K562 (cell line): ENCODE results near the gene LYPLA2. TPM values are rescaled to one million over a fixed set of nuclear protein-coding genes. Genes with fewer than 3 reads are reported as not detected.

Experiments used
- CBX3 ChIP-seq, 2 experiments: IDR thresholded peaks; 1 replicate in 1 of 2; 2 replicates in 1 of 2; pipeline ENCODE4 v1.6.1; 2012; ENCODE audit warnings: inconsistent platforms in 2 of 2, low read length in 2 of 2, borderline replicate concordance in 1 of 2, control low read depth in 1 of 2
- CCAR2 ChIP-seq: fragments of 200-400 bp; formaldehyde crosslinking; IDR thresholded peaks from 2 replicates; pipeline ENCODE4 v1.6.1; 2017; ENCODE audit warnings: mild to moderate bottlenecking, low read depth, low read length
- GTF2A2 ChIP-seq: IDR thresholded peaks from 2 replicates; pipeline ENCODE4 v1.6.1; 2016; ENCODE audit warnings: mild to moderate bottlenecking, missing genetic modification characterization, missing compliant biosample characterization
- HDAC2 ChIP-seq: fragments of 450-650 bp; IDR thresholded peaks from 2 replicates; pipeline ENCODE4 v1.6.1; 2016; ENCODE audit warnings: mild to moderate bottlenecking
- ILK ChIP-seq: fragments of 450-650 bp; IDR thresholded peaks from 2 replicates; pipeline ENCODE4 v1.6.1; 2016; ENCODE audit warnings: missing genetic modification characterization, low read depth, mild to moderate bottlenecking, missing compliant biosample characterization, moderate library complexity, borderline replicate concordance
- SRSF1 ChIP-seq: fragments of 200-400 bp; formaldehyde crosslinking; IDR thresholded peaks from 2 replicates; pipeline ENCODE4 v1.6.1; 2017; ENCODE audit warnings: mild to moderate bottlenecking, low read depth, low read length, moderate library complexity
- polyA plus RNA-seq, 8 experiments: library from polyadenylated mRNA; depleted of rRNA in 4 of 8; stranded (reverse) in 5 of 8; unstranded in 3 of 8; fragments of >200 nt; fragmentation: Nextera tagmentation in 2 of 8; fragmentation: Illumina TruSeq in 1 of 8; extraction: Ambion mirVana in 2 of 8; extraction: Trizol in 1 of 8; gene quantifications; 2 replicates each; pipeline versions ENCODE4 v1.2.1 to v1.2.3, GENCODE V29; 2011 to 2014; ENCODE audit warnings: inconsistent platforms in 1 of 8, missing spikeins in 1 of 8
- total RNA-seq, 7 experiments: library from RNA; depleted of rRNA in 6 of 7; stranded (reverse); fragments of >200 nt in 6 of 7; fragmentation: Illumina TruSeq in 2 of 7; extraction: Trizol in 2 of 7; gene quantifications; 2 replicates each; pipeline versions ENCODE4 v1.2.1 to v1.2.3, GENCODE V29; 2011 to 2021; ENCODE audit warnings: low replicate concordance in 1 of 7
- TF ChIP-seq, protein P1 (sequence below): fragments of 200-400 bp; formaldehyde crosslinking; IDR thresholded peaks from 2 replicates; pipeline ENCODE4 v1.6.1; 2017; ENCODE audit warnings: mild to moderate bottlenecking, low read depth, low read length, moderate library complexity
- TF ChIP-seq, protein P2 (sequence below), 3 experiments: fragments of 200-800 bp in 1 of 3; fragments of 250-450 bp in 1 of 3; fragments of 450-650 bp in 1 of 3; sonication (Bioruptor Pico) in 1 of 3; sonication (Bioruptor generic) in 1 of 3; formaldehyde crosslinking in 1 of 3; IDR thresholded peaks; 2 replicates each; pipeline versions ENCODE4 v1.6.1 to v1.8.0; 2016 to 2022; ENCODE audit warnings: mild to moderate bottlenecking in 2 of 3, missing genetic modification characterization in 2 of 3, missing compliant biosample characterization in 1 of 3, moderate library complexity in 1 of 3
- TF ChIP-seq, protein P3 (sequence below): IDR thresholded peaks from 2 replicates; pipeline ENCODE4 v1.6.1; 2011; ENCODE audit warnings: borderline replicate concordance, low read depth, mild to moderate bottlenecking, moderate library complexity, low read length; ENCODE audit not compliant: insufficient read depth, poor library complexity, severe bottlenecking
- TF ChIP-seq, protein P4 (sequence below): fragments of 250-450 bp; sonication (Bioruptor Pico); IDR thresholded peaks from 2 replicates; pipeline ENCODE4 v1.5.0; 2021; ENCODE audit warnings: mild to moderate bottlenecking, moderate library complexity
- TF ChIP-seq, protein P5 (sequence below): sonication (generic); formaldehyde crosslinking; IDR thresholded peaks from 2 replicates; pipeline ENCODE4 v1.8.0; 2022; ENCODE audit warnings: missing genetic modification reagents, mild to moderate bottlenecking, moderate library complexity, borderline replicate concordance

The LYPLA2 gene
- total and polyA plus RNA-seq, 9 of the 15 experiments (the other 6 are each of a cell fraction or from before 2014, with no cell fraction given) = 3.9 to 128 (median 60.1) TPM

DNA sequence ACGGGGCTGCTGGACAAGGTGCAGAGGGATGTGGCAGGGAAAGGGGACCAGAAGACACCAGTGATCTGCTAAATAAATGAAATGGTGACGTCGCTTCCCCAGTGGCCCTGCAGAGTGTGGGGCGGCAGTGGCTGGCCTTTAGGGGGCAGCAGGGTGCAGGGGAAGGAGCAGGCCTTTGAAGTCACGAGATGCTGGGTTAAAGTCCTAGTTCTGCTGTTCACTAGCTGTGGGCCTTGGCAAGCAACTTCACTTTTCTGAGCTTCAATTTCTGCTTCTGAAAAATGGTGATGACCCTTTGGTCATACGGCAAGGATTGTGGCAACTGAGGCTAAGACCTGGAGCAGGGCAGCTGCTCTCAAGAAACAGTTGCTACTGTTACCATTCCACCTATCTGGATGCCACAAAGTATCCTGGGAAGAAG lies 18.8 kb downstream of the LYPLA2 start (continued):
- no peak for TF ChIP-seq SRSF1
- TF ChIP-seq, protein P1, sequence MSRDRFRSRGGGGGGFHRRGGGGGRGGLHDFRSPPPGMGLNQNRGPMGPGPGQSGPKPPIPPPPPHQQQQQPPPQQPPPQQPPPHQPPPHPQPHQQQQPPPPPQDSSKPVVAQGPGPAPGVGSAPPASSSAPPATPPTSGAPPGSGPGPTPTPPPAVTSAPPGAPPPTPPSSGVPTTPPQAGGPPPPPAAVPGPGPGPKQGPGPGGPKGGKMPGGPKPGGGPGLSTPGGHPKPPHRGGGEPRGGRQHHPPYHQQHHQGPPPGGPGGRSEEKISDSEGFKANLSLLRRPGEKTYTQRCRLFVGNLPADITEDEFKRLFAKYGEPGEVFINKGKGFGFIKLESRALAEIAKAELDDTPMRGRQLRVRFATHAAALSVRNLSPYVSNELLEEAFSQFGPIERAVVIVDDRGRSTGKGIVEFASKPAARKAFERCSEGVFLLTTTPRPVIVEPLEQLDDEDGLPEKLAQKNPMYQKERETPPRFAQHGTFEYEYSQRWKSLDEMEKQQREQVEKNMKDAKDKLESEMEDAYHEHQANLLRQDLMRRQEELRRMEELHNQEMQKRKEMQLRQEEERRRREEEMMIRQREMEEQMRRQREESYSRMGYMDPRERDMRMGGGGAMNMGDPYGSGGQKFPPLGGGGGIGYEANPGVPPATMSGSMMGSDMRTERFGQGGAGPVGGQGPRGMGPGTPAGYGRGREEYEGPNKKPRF = no peak
- TF ChIP-seq, protein P2, sequence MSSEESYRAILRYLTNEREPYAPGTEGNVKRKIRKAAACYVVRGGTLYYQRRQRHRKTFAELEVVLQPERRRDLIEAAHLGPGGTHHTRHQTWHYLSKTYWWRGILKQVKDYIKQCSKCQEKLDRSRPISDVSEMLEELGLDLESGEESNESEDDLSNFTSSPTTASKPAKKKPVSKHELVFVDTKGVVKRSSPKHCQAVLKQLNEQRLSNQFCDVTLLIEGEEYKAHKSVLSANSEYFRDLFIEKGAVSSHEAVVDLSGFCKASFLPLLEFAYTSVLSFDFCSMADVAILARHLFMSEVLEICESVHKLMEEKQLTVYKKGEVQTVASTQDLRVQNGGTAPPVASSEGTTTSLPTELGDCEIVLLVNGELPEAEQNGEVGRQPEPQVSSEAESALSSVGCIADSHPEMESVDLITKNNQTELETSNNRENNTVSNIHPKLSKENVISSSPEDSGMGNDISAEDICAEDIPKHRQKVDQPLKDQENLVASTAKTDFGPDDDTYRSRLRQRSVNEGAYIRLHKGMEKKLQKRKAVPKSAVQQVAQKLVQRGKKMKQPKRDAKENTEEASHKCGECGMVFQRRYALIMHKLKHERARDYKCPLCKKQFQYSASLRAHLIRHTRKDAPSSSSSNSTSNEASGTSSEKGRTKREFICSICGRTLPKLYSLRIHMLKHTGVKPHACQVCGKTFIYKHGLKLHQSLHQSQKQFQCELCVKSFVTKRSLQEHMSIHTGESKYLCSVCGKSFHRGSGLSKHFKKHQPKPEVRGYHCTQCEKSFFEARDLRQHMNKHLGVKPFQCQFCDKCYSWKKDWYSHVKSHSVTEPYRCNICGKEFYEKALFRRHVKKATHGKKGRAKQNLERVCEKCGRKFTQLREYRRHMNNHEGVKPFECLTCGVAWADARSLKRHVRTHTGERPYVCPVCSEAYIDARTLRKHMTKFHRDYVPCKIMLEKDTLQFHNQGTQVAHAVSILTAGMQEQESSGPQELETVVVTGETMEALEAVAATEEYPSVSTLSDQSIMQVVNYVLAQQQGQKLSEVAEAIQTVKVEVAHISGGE (CRISPR knock-in tag; IDR thresholded peaks at IDR 0.05) = no peak
- TF ChIP-seq HDAC2 = no peak
- TF ChIP-seq ILK (tag) = no peak
- TF ChIP-seq, protein P3, sequence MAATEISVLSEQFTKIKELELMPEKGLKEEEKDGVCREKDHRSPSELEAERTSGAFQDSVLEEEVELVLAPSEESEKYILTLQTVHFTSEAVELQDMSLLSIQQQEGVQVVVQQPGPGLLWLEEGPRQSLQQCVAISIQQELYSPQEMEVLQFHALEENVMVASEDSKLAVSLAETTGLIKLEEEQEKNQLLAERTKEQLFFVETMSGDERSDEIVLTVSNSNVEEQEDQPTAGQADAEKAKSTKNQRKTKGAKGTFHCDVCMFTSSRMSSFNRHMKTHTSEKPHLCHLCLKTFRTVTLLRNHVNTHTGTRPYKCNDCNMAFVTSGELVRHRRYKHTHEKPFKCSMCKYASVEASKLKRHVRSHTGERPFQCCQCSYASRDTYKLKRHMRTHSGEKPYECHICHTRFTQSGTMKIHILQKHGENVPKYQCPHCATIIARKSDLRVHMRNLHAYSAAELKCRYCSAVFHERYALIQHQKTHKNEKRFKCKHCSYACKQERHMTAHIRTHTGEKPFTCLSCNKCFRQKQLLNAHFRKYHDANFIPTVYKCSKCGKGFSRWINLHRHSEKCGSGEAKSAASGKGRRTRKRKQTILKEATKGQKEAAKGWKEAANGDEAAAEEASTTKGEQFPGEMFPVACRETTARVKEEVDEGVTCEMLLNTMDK = peak; percentile 86
- TF ChIP-seq, protein P4, sequence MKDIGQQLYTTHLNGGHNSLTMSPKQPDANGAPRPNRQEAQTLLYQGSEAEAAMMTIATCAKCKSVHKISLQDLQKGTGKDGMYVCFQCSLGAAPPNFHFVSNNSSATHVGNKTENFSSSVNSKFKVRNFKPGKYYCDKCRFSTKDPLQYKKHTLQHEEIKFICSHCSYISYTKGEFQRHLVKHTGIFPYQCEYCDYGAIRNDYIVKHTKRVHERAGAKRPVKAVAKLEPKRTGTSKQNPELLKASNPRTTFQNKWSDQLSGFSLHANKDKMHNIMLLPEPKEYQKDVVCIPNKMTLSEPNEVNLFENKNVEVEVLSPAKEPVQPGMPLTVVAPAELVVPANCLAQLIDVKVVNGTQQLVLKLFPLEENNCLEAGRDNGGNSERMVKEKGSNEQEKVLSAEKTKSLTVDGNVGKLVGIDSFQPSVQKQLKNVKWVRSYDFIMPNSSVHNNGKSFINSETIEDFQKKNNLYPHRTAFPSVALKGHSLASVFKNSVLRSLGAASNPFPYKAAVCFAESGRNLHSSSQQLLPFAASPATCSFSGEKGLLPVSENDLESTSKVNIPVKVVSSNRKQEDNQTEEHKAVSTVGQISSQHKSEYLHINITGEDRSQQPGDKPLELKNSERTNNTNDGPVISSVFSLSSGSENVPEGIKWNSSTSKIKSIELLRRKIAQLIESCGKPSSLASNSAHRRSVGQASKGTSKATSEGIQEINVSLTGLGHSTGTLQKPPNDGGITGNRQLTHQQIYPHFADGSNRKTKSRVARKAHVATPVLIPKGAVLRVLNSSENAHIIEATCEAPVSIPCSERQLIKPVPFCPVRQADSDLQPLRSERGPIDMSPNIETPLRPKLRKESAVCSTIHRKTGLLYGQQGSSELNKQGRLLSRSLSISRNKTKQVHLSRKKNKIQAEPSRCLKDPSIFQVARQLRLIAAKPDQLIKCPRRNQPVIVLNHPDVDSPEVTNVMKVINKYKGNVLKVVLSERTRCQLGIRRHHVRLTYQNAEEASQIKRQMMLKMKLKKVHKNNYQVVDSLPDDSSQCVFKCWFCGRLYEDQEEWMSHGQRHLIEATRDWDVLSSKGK (CRISPR knock-in tag) = no peak
- TF ChIP-seq GTF2A2 (tag) = no peak
- no peak for TF ChIP-seq CBX3 (IDR thresholded peaks at IDR 0.05; ENCODE audit: borderline replicate concordance in 1 of 2, low read length in 2 of 2)
- TF ChIP-seq, protein P5, sequence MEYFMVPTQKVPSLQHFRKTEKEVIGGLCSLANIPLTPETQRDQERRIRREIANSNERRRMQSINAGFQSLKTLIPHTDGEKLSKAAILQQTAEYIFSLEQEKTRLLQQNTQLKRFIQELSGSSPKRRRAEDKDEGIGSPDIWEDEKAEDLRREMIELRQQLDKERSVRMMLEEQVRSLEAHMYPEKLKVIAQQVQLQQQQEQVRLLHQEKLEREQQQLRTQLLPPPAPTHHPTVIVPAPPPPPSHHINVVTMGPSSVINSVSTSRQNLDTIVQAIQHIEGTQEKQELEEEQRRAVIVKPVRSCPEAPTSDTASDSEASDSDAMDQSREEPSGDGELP (CRISPR knock-in tag) = peak; percentile 50; the same call in 1 of the 2 replicates
- no peak for TF ChIP-seq CCAR2
